HL-60 (cell line): ENCODE results near the gene KSR2.

Experiments
- GABPA ChIP-seq: IDR thresholded peaks from 2 replicates; pipeline ENCODE4 v1.6.1; 2012; ENCODE audit warnings: low read depth
- POLR2AphosphoS5 ChIP-seq: IDR thresholded peaks from 2 replicates; pipeline ENCODE4 v1.6.1; 2012; ENCODE audit warnings: low read depth
- REST ChIP-seq: IDR thresholded peaks from 2 replicates; pipeline ENCODE4 v1.6.1; 2012; ENCODE audit warnings: low read depth; ENCODE audit not compliant: insufficient replicate concordance
- SPI1 ChIP-seq: IDR thresholded peaks from 2 replicates; pipeline ENCODE4 v1.6.1; 2012; ENCODE audit warnings: low read depth, mild to moderate bottlenecking, borderline replicate concordance
- TF ChIP-seq, protein P1 (sequence below): IDR thresholded peaks from one replicate; pipeline ENCODE4 v1.5.1; 2011; ENCODE audit warnings: low read length, control low read depth, inconsistent platforms; ENCODE audit not compliant: insufficient read depth

DNA sequence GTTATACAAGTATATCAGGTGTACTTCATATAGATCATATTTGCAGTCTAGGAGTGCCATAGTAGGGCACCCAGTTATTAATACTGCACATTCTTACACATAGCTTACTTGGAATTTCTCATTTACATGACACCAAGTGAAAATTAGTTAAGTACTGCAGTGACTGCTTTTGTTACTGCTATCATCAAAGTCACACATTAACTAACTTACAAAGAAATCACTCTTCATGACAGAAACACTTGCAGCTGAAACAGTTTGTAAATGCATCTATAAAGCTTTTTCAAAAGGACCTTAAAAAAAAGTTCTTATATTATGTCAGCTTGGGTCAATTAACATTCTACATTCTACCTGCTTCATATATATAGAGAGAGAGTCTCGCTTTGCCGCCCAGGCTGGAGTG is 29.9 kb upstream of the KSR2 start:
- TF ChIP-seq, protein P1, sequence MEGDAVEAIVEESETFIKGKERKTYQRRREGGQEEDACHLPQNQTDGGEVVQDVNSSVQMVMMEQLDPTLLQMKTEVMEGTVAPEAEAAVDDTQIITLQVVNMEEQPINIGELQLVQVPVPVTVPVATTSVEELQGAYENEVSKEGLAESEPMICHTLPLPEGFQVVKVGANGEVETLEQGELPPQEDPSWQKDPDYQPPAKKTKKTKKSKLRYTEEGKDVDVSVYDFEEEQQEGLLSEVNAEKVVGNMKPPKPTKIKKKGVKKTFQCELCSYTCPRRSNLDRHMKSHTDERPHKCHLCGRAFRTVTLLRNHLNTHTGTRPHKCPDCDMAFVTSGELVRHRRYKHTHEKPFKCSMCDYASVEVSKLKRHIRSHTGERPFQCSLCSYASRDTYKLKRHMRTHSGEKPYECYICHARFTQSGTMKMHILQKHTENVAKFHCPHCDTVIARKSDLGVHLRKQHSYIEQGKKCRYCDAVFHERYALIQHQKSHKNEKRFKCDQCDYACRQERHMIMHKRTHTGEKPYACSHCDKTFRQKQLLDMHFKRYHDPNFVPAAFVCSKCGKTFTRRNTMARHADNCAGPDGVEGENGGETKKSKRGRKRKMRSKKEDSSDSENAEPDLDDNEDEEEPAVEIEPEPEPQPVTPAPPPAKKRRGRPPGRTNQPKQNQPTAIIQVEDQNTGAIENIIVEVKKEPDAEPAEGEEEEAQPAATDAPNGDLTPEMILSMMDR: no peak
- no peak for TF ChIP-seq POLR2AphosphoS5
- TF ChIP-seq REST: no peak
- TF ChIP-seq GABPA: no peak
- TF ChIP-seq SPI1: no peak
